ENCODE data around the gene PLEKHN1.
"Not testable (repeated sequence)": the region's sequence is repeated elsewhere in the genome, so short reads cannot be mapped to it uniquely, and the experiment has no call there.

Gene PLEKHN1

GRCh38 chr1:978069-978834 lies 12.0 kb downstream of the PLEKHN1 start:
- no peak for DNase-seq

- no peak for DNase-seq
These were observed 12.8 kb downstream of the PLEKHN1 start for GRCh38 chr1:978835-979743.

- no peak for DNase-seq
These were observed 13.4 kb downstream of the PLEKHN1 start for GRCh38 chr1:979744-980072.

GRCh38 chr1:980137-980571 lies 13.9 kb downstream of the PLEKHN1 start:
- no peak for DNase-seq

GRCh38 chr1:980602-981395 lies 14.5 kb downstream of the PLEKHN1 start:
- no peak for DNase-seq

GRCh38 chr1:981491-981954 lies 15.2 kb downstream of the PLEKHN1 start:
- DNase-seq, result no peak

GRCh38 chr1:981955-982558 lies 15.8 kb downstream of the PLEKHN1 start, which contains the start of gene PERM1:
PERM1 (minus strand) TSS chr1:982093; CDS start chr1:981029, 1,064 bp downstream.
- DNase-seq, result no peak

GRCh38 chr1:982765-983436 lies 16.6 kb downstream of the PLEKHN1 start:
- DNase-seq, result no peak

GRCh38 chr1:983798-984475 lies 17.7 kb downstream of the PLEKHN1 start:
- DNase-seq, result peak; percentile 88

- no peak for DNase-seq
These were observed 18.2 kb downstream of the PLEKHN1 start for GRCh38 chr1:984476-984814.

GRCh38 chr1:985126-985525 lies 18.8 kb downstream of the PLEKHN1 start:
- DNase-seq, result no peak

GRCh38 chr1:988061-988460 lies 21.8 kb downstream of the PLEKHN1 start:
- DNase-seq, result not testable (repeated sequence)

- DNase-seq, result not testable (repeated sequence)
These were observed 25.0 kb downstream of the PLEKHN1 start for GRCh38 chr1:991275-991674.

- no peak for DNase-seq
These were observed 25.6 kb downstream of the PLEKHN1 start for GRCh38 chr1:991895-992294.

GRCh38 chr1:992362-992761 lies 26.1 kb downstream of the PLEKHN1 start:
- no peak for DNase-seq

GRCh38 chr1:993379-993995 lies 27.2 kb downstream of the PLEKHN1 start:
- DNase-seq, result no peak

GRCh38 chr1:994546-994945 lies 28.3 kb downstream of the PLEKHN1 start:
- not testable (repeated sequence) for DNase-seq

- DNase-seq, result peak; percentile 56
These were observed 29.7 kb downstream of the PLEKHN1 start for GRCh38 chr1:995665-996633.

- peak; percentile 62 for DNase-seq
These were observed 30.8 kb downstream of the PLEKHN1 start for GRCh38 chr1:996851-997712.

Data from activated CD8-positive, alpha-beta memory T cell treated with anti-CD3 and anti-CD28 coated beads for 24 hours (primary cell).